ENCODE data around the gene DRG1. TPM values are rescaled to one million over a fixed set of nuclear protein-coding genes. Genes with fewer than 3 reads are reported as not detected.
"Not testable (repeated sequence)": the region's sequence is repeated elsewhere in the genome, so short reads cannot be mapped to it uniquely, and the experiment has no call there.

Gene DRG1, protein sequence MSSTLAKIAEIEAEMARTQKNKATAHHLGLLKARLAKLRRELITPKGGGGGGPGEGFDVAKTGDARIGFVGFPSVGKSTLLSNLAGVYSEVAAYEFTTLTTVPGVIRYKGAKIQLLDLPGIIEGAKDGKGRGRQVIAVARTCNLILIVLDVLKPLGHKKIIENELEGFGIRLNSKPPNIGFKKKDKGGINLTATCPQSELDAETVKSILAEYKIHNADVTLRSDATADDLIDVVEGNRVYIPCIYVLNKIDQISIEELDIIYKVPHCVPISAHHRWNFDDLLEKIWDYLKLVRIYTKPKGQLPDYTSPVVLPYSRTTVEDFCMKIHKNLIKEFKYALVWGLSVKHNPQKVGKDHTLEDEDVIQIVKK
- total RNA-seq = 101 and 143 TPM in 2 replicates
- polyA plus RNA-seq (2012) = 63.2 TPM

GRCh38 chr22:31399211-31400022, at the start of gene DRG1:
TSS of gene DRG1 (plus strand) at chr22:31399604. CDS start at chr22:31399684, 80 bp downstream.
- peak; percentile 97 for DNase-seq (ENCODE audit: low read depth)

GRCh38 chr22:31349960-31350359, 49.4 kb upstream of the DRG1 start:
- no peak for DNase-seq (ENCODE audit: low read depth)

DNA sequence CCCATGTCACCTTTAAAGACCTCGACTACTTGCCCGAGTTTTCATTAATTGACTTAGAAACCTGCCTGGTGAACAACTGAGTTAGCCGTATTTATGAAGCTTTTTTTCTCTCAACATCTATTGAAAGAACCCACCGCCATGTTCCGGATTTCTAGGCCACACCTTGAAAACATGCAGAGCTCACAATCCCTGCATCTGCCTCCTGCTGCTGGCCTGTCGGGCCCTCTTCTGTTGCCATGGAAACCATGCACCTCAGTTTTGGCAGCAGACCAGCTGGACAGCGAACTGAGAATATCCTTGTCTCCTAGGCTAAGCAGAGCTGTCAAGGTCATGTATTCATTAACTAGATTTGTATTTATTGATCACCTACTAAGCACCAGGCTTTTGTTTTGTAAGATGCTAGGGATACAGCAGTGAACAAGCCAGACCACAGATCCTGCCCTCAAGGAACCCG, 49.0 kb upstream of the DRG1 start:
- no peak for DNase-seq (ENCODE audit: low read depth)

DNA sequence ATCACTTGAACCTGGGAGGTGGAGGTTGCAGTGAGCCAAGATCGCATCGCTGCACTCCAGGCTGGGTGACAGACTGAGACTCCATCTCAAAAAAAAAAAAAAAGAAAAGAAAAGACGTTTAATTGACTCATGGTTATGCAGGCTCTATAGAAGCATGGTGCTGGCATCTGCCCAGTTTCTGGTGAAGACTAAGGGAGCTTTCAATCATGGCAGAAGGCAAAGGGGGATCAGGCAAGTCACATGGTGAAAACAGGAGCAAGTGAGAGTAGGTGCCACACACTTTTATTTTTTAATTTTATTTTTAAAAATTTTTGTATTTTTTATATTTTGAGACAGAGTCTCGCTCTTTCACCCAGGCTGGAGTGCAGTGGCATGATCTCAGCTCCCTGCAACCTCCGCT, 44.9 kb upstream of the DRG1 start:
- DNase-seq (ENCODE audit: low read depth) = no peak

- DNase-seq (ENCODE audit: low read depth) = no peak
Measured at GRCh38 chr22:31360029-31360428, 39.4 kb upstream of the DRG1 start.

GRCh38 chr22:31361743-31362142, 37.7 kb upstream of the DRG1 start:
- DNase-seq (ENCODE audit: low read depth) = no peak

DNA sequence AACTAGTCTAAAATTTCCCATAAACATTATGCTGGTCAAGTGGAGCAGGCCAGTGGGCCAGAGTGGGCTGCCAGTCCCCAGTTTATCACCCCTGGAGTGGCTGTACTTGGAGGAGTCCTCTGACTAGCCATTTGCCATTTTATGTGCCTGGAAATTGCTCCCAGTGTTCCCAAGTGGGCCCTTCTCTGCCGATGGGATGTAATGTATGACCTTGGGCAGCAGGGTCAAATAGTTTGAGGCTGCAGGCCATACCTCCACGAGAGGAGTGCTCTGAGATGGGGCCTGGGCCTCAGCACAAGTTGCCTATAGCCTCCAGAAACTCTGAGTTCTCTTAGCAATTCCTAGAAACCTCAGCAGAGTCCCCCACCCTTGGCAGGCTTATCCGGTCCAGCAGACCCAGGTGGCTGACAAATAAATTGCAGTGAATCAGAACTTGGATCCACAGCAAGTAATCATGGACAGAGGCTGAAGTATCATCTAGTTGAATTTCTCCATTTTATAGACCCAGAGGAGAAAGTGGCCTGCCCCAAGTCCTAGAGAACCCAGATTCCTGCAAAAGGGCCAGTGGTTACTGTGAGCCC, 35.4 kb upstream of the DRG1 start:
- DNase-seq (ENCODE audit: low read depth) = no peak

DNA sequence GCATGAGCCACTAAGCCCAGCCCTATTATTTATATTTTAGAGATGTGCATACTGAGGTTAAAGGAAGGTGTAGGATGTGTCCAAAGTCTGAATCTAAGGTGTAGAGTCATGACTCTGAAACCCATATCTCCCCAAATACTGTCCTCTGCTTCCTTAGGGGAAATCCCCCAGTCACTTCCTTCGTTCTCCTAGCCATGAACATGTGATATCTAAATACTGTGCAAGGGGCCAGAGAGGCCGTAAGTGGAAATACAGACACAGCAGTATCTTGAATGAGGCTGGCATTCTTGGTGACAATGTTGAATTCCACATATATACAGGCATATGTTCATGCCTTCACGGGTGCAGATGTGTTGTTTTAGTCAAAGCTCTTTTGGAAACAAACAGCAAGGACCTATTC, 32.0 kb upstream of the DRG1 start:
- DNase-seq (ENCODE audit: low read depth) = no peak

DNA sequence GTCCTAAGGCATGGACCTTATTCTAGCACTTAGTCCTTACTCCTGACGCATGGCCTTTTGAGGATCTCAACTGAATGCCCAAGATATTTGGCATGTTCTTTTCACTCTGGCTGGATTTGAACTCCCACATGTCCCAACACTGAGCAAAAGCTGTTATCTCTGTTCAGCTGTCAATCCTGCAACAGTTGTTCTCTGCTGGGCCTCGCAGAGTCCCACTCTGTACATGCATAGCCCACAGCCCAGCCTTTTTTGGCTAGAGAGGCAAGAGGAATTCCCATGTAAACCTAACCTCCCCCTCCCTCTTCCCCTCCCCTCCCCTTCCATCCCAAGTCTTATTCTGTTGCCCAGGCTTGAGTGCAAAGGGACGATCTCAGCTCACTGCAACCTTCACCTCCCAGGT, 21.8 kb upstream of the DRG1 start:
- DNase-seq (ENCODE audit: low read depth) = peak; percentile 11

DNA sequence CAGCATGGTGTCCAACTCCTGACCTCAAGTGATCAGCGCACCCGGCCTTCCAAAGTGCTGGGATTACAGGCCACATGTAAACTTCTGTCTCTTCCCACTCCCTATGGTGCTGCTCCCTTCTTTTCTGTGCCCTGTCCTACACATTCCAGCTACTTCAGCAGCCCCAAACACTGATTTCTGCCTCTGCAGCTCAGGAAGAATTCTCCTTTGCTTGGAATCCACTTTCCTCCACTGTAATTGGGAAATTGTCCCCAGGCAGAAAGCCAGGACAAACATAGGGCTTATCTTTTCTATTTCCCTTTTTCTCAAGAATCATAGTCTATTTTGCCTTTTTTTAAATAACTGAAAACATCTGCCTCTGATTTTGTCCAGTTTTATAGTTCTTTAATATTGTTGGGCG, 21.3 kb upstream of the DRG1 start:
- DNase-seq (ENCODE audit: low read depth) = no peak

GRCh38 chr22:31378651-31379050, 20.8 kb upstream of the DRG1 start:
- DNase-seq (ENCODE audit: low read depth) = not testable (repeated sequence)

GRCh38 chr22:31393893-31394292, 5.5 kb upstream of the DRG1 start:
- DNase-seq (ENCODE audit: low read depth) = no peak

DNA sequence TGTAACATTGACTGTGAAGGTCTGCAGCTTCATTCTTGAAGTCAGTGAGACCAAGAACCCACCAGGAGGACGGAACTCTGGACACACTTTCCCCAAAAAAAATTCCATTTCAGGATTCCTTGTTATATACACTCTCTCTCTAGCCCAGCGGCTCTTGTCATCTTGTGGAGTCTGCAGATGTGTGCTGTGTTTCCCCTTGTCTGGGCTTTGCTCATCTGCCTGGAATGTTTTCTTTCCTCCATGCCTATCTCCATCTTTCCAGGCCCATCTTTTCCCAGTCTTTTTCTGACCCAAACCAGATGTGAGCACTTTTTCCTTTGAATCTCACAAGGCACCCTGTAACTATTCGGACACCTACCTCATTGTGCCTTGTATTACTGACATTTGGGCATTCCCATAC, 5.1 kb upstream of the DRG1 start:
- DNase-seq (ENCODE audit: low read depth) = no peak

DNA sequence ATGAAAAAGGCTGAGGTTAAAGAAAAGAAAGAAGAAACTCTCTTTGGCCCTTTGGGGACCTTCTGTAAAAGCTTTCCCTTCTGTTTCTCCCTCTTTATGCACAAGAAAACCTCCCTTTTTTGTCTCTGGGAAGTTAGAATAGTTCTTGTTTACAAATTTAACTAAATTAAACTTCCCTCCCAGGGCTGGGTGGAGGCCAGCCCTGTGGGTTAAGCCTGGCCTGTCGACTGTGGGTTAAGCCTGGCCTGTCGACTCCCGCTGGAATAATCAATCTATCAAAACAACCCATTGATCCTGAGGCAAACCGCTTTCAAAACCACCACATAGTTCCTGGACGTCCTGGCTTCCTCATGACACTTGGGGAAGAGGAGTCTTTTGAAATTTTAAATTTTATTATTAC, 1.2 kb upstream of the DRG1 start:
- DNase-seq (ENCODE audit: low read depth) = no peak

GRCh38 chr22:31400023-31400397, 606 bp downstream of the DRG1 start:
- peak; percentile 88 for DNase-seq (ENCODE audit: low read depth)

DNA sequence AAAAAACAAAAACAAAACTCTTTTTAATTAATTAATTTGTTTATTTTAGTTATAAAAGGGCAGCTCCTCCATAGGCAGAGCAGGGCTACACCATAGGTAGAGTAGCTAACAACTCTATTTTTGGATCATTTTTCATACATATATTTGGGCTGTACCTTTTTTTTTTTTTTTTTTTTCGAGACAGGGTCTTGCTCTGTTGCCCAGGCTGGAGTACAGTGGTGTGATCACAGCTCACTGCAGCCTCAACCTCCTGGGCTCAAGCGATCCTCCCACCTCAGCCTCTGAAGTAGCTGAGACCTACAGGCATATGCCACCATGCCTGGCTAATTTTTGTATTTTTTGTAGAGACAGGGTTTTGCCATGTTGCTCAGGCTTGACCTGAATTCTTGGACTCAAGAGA, 2.9 kb downstream of the DRG1 start:
- DNase-seq (ENCODE audit: low read depth) = not testable (repeated sequence)

DNA sequence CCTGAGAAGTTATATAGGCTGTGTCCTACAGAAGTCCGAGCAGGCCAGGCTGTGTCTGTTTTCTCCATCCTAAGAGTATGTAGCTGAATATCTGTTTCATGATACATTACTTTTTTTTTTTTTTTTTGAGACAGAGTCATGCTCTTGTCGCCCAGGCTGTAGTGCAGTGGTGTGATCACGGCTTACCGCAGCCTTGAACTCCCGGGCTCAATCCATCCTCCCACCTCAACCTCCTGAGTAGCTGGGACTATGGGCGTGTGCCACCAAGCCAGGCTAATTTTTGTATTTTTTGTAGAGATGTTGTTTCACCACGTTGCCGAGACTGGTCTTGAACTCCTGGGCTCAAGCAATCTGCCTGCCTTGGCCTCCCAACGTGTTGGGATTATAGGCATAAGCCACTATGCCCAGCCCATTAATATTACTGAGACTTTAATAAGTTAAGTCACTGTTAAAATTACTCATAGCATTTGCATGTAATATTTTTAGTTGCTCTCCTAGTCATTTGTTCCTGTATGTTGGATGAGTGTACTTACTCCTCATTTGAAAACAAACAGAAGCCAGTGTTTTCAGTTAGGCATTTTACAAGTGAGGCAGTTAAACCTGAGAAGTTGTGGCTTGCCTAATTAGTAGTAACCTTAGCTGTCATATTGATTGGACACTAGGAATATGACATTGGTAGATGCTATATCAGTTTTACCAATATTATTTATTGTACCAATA, 26.1 kb downstream of the DRG1 start:
- DNase-seq (ENCODE audit: low read depth) = no peak

DNA sequence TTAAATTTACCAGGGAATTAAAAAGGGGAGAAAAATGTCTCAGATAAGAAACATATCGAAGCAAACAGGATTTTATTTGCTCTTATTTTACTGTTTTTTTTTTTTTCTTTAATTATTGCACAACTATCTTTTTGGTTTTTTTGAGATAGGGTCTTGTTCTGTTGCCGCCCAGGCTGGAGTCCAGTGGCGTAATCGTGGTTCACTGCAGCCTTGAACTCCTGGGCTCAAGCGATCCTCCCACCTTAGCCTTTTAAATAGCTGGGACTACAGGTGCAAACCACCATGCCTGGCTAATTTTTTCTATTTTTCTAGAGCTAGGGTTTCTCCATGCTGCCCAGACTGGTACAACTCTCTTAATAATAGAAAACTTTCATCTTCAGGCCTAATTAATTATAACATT, 32.5 kb downstream of the DRG1 start:
- DNase-seq (ENCODE audit: low read depth) = no peak

GRCh38 chr22:31436132-31436531, 36.7 kb downstream of the DRG1 start:
- DNase-seq (ENCODE audit: low read depth) = no peak

GRCh38 chr22:31439808-31440207, 40.4 kb downstream of the DRG1 start:
- peak; percentile 60 for DNase-seq (ENCODE audit: low read depth)

DNA sequence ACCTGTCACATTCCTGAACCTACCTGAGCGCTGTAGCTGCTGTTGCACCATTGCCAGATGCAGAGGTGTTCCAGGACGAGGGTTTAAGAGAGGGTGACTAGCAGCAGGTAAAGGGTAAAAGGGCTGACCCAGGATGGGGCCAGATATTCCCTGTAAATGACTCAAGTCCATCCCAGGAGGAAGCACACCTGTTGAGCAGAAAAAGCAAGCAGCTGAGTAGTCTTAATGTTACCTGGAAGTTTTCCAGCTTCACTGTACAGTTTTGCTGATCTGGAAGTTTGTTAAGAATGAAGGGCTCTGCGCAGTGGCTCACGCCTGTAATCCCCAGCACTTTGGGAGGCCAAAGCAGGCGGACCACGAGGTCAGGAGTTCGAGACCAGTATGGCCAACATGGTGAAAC, 41.3 kb downstream of the DRG1 start:
- DNase-seq (ENCODE audit: low read depth) = no peak

DNA sequence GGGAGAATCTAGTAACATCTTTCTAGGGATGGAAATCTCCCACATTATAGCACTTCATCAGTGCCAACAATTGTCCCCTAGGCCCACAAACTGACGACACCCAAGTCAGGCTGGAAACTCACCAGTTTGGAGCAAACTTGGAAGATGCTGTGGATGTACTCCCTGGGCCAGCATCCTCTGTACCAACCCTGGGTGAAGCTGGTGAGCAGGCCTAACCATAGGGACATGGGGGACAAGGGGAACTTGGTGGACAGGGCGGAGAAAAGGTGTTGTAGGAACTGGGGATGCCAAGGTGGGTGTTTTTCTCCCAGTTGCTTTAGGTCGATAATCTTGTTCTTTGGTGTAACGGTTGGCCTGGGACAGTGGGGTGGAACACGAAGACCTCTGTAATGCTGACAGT, 42.2 kb downstream of the DRG1 start:
- no peak for DNase-seq (ENCODE audit: low read depth)

Measured in myocyte (in vitro differentiated cells).